Hematopoietic multipotent progenitor cell treated with erythropoietin and hydrocortisone succinate and interleukin-3 and kit ligand, for 8 days (in vitro differentiated cells): Measurements from ENCODE around the gene HGFAC.
"Not testable (repeated sequence)": the region's sequence is repeated elsewhere in the genome, so short reads cannot be mapped to it uniquely, and the experiment has no call there.

Experiments used
- DNase-seq: peaks from one replicate; pipeline ENCODE4 v3.0.0-alpha.2; 2015

HGFAC gene

GRCh38 chr4:3441501-3442459 lies at the start of gene HGFAC:
Gene HGFAC, plus strand, starts transcription at chr4:3441968. Its CDS starts 34 bp downstream, at chr4:3442002.
- DNase-seq: no peak

GRCh38 chr4:3392321-3392720 lies 49.4 kb upstream of the HGFAC start:
- no peak for DNase-seq

- DNase-seq: no peak
Measured at GRCh38 chr4:3393171-3393570, 48.6 kb upstream of the HGFAC start.

- no peak for DNase-seq
Measured at GRCh38 chr4:3396600-3396999, 45.2 kb upstream of the HGFAC start.

- DNase-seq: no peak
Measured at GRCh38 chr4:3397128-3397527, 44.6 kb upstream of the HGFAC start.

GRCh38 chr4:3399277-3400194 lies 42.2 kb upstream of the HGFAC start:
- DNase-seq: peak; percentile 35

GRCh38 chr4:3401436-3402171 lies 40.2 kb upstream of the HGFAC start:
- DNase-seq: no peak

GRCh38 chr4:3402491-3403347 lies 39.0 kb upstream of the HGFAC start:
- DNase-seq: no peak

- no peak for DNase-seq
Measured at GRCh38 chr4:3403348-3403906, 38.3 kb upstream of the HGFAC start.

GRCh38 chr4:3404546-3404945 lies 37.2 kb upstream of the HGFAC start:
- no peak for DNase-seq

GRCh38 chr4:3405176-3405575 lies 36.6 kb upstream of the HGFAC start:
- no peak for DNase-seq

GRCh38 chr4:3406021-3406420 lies 35.7 kb upstream of the HGFAC start:
- no peak for DNase-seq

- no peak for DNase-seq
Measured at GRCh38 chr4:3406431-3406830, 35.3 kb upstream of the HGFAC start.

- no peak for DNase-seq
Measured at GRCh38 chr4:3407171-3407771, 34.5 kb upstream of the HGFAC start.

GRCh38 chr4:3407930-3408792 lies 33.6 kb upstream of the HGFAC start:
- DNase-seq: no peak

- no peak for DNase-seq
Measured at GRCh38 chr4:3408793-3409330, 32.9 kb upstream of the HGFAC start.

GRCh38 chr4:3409571-3410091 lies 32.1 kb upstream of the HGFAC start:
- no peak for DNase-seq

GRCh38 chr4:3410401-3411135 lies 31.2 kb upstream of the HGFAC start:
- DNase-seq: no peak

- not testable (repeated sequence) for DNase-seq
Measured at GRCh38 chr4:3411190-3411589, 30.6 kb upstream of the HGFAC start.
